A549 (cell line): ENCODE data around the gene YPEL1.

ENCODE experiments used
- ATOH8 ChIP-seq: fragments of 250-450 bp; sonication (Bioruptor Pico); IDR thresholded peaks from 2 replicates; pipeline ENCODE4 v1.5.0; 2020; ENCODE audit warnings: low read depth, mild to moderate bottlenecking, moderate library complexity
- BCL3 ChIP-seq: fragments of >200 bp; sonication (Bioruptor Twin); formaldehyde crosslinking; IDR thresholded peaks from 3 replicates; pipeline ENCODE4 v1.6.1; 2016
- CHD2 ChIP-seq: fragments of 150-350 bp; IDR thresholded peaks from 2 replicates; pipeline ENCODE4 v1.6.1; 2014; ENCODE audit warnings: low read length; ENCODE audit not compliant: partially characterized antibody
- CTCF ChIP-seq: fragments of >200 bp; sonication (Bioruptor Twin); formaldehyde crosslinking; IDR thresholded peaks from 3 replicates; pipeline ENCODE4 v1.5.1; 2016
- EP300 ChIP-seq, 2 experiments: fragments of >200 bp; sonication (Bioruptor Twin); formaldehyde crosslinking; IDR thresholded peaks; 2 replicates in 1 of 2; 3 replicates in 1 of 2; pipeline ENCODE4 v1.6.1; 2016 to 2017
- ESRRA ChIP-seq: fragments of 150-350 bp; IDR thresholded peaks from 2 replicates; pipeline ENCODE4 v1.6.1; 2014; ENCODE audit warnings: mild to moderate bottlenecking, low read length, borderline replicate concordance
- HMGXB4 ChIP-seq: fragments of 250-450 bp; sonication (Bioruptor Pico); IDR thresholded peaks from 2 replicates; pipeline ENCODE4 v1.5.0; 2021; ENCODE audit warnings: mild to moderate bottlenecking, moderate library complexity, borderline replicate concordance
- JUN ChIP-seq, 2 experiments: fragments of >200 bp; sonication (Bioruptor Twin); formaldehyde crosslinking; IDR thresholded peaks; 2 replicates in 1 of 2; 3 replicates in 1 of 2; pipeline ENCODE4 v1.6.1; 2016 to 2017
- POLR2A ChIP-seq: IDR thresholded peaks from 2 replicates; pipeline ENCODE4 v1.6.1; 2012; ENCODE audit warnings: mild to moderate bottlenecking, low read length
- RFX5 ChIP-seq: fragments of 450-650 bp; IDR thresholded peaks from 2 replicates; pipeline ENCODE4 v1.7.1; 2014; ENCODE audit warnings: antibody characterized with exemption, mild to moderate bottlenecking, moderate library complexity
- ZNF302 ChIP-seq: fragments of 250-450 bp; sonication (Bioruptor Pico); IDR thresholded peaks from 2 replicates; pipeline ENCODE4 v1.9.0; 2021; ENCODE audit warnings: inconsistent platforms, mild to moderate bottlenecking, moderate library complexity

GRCh38 chr22:21779444-21779843 is 43.9 kb upstream of the YPEL1 start:
- no peak for TF ChIP-seq POLR2A
- TF ChIP-seq ATOH8: no peak
- TF ChIP-seq CTCF: no peak
- no peak for TF ChIP-seq ESRRA
- TF ChIP-seq HMGXB4 (CRISPR knock-in tag): no peak
- TF ChIP-seq BCL3: no peak
- no peak for TF ChIP-seq EP300 (IDR thresholded peaks at IDR 0.05)
- TF ChIP-seq CHD2: no peak
- no peak for TF ChIP-seq JUN (IDR thresholded peaks at IDR 0.05)
- no peak for TF ChIP-seq RFX5
- no peak for TF ChIP-seq ZNF302 (CRISPR knock-in tag)
